AG04450 (cell line): Measurements from ENCODE around the gene ARHGAP8. TPM values are rescaled to one million over a fixed set of nuclear protein-coding genes. Genes with fewer than 3 reads are reported as not detected.

Source experiments
- CTCF ChIA-PET: fragments of 300-600, 350-600 bp; formaldehyde crosslinking; extraction: SDS; loops from one replicate; lab custom pipeline; 2022; ENCODE audit warnings: antibody characterized with exemption, inconsistent platforms; lab: Charles Lee
- POLR2A ChIA-PET: fragments of 350-600 bp; formaldehyde crosslinking; extraction: SDS; loops from one replicate; lab custom pipeline; 2021; ENCODE audit warnings: antibody characterized with exemption, inconsistent platforms; lab: Yijun Ruan, JAX
- DNase-seq: peaks from one replicate; pipeline ENCODE4 v3.0.0-alpha.2; 2011; ENCODE audit warnings: low read depth, low spot score
- H3K27ac ChIP-seq: one replicate; pipeline ENCODE4 v1.5.1; 2012; ENCODE audit warnings: low read depth, low read length, control low read depth
- H3K27me3 ChIP-seq: one replicate; pipeline ENCODE4 v1.6.0; 2012; ENCODE audit warnings: low read length; ENCODE audit not compliant: control insufficient read depth, insufficient read depth
- H3K4me3 ChIP-seq: 2 replicates; pipeline ENCODE4 v1.5.1; 2011; ENCODE audit warnings: mild to moderate bottlenecking, low read depth, low read length, control low read depth
- H3K9me3 ChIP-seq: 2 replicates; pipeline ENCODE4 v1.5.1; 2012; ENCODE audit warnings: low read length; ENCODE audit not compliant: control insufficient read depth, insufficient read depth
- CTCF ChIP-seq: IDR thresholded peaks from 2 replicates; pipeline ENCODE4 v1.5.1; 2011; ENCODE audit warnings: low read depth, low read length, control low read depth, inconsistent platforms
- polyA plus RNA-seq: library from polyadenylated mRNA; depleted of rRNA; stranded (reverse); fragments of >200 nt; gene quantifications from 2 replicates; pipeline ENCODE4 v1.2.3, GENCODE V29; 2011

The ARHGAP8 gene
- polyA plus RNA-seq, 1 experiment, result 0.16 TPM

GRCh38 chr22:44755956-44756361 lies 3.6 kb downstream of the ARHGAP8 start:
- Histone ChIP-seq H3K4me3 (no peak overlapping the region), H3K9me3 (no peaks in the 10 kb centered on the region; the same call in 1 of the 2 replicates), H3K27me3 (peaks cover 30% of the 10 kb centered on the region), H3K27ac (no peak overlapping the region)
- POLR2A ChIA-PET, result no interaction called here
- CTCF ChIA-PET, result no interaction called here
- DNase-seq, result no peak
- no peak for TF ChIP-seq CTCF

- Histone ChIP-seq H3K27me3 (peaks cover 26% of the 10 kb centered on the region), H3K4me3 (no peak overlapping the region), H3K27ac (no peak overlapping the region), H3K9me3 (no peaks in the 10 kb centered on the region)
- no peak for TF ChIP-seq CTCF
- no peak for DNase-seq
- ChIA-PET CTCF (no interaction called here), POLR2A (no interaction called here)
Measured at GRCh38 chr22:44758344-44758973, 6.1 kb downstream of the ARHGAP8 start.

GRCh38 chr22:44759001-44759400 lies 6.6 kb downstream of the ARHGAP8 start:
- no peak for DNase-seq
- Histone ChIP-seq H3K27ac (no peak overlapping the region), H3K27me3 (peaks cover 26% of the 10 kb centered on the region), H3K4me3 (no peak overlapping the region), H3K9me3 (no peaks in the 10 kb centered on the region)
- ChIA-PET CTCF (no interaction called here), POLR2A (no interaction called here)
- TF ChIP-seq CTCF, result no peak

- POLR2A ChIA-PET, result no interaction called here
- DNase-seq, result no peak
- H3K9me3 ChIP-seq, result no peaks in the 10 kb centered on the region
- TF ChIP-seq CTCF, result no peak
- no peak overlapping the region for H3K27ac ChIP-seq
- CTCF ChIA-PET, result no interaction called here
- H3K27me3 ChIP-seq, result peaks cover 30% of the 10 kb centered on the region
- H3K4me3 ChIP-seq, result no peak overlapping the region
Measured at GRCh38 chr22:44759430-44760310, 7.3 kb downstream of the ARHGAP8 start.

GRCh38 chr22:44760476-44760875 lies 8.1 kb downstream of the ARHGAP8 start:
- no peak for DNase-seq
- Histone ChIP-seq H3K27ac (no peak overlapping the region), H3K4me3 (no peak overlapping the region), H3K27me3 (peaks cover 31% of the 10 kb centered on the region), H3K9me3 (no peaks in the 10 kb centered on the region; the same call in 1 of the 2 replicates)
- ChIA-PET CTCF (no interaction called here), POLR2A (no interaction called here)
- TF ChIP-seq CTCF, result no peak
